Suppressor macrophage treated with lipopolysaccharide for 4 hours (primary cell): ENCODE measurements around the gene DNAH5.

Experiments used
- DNase-seq: peaks from one replicate; pipeline ENCODE4 v3.0.0-alpha.2; 2020

Gene DNAH5

DNA sequence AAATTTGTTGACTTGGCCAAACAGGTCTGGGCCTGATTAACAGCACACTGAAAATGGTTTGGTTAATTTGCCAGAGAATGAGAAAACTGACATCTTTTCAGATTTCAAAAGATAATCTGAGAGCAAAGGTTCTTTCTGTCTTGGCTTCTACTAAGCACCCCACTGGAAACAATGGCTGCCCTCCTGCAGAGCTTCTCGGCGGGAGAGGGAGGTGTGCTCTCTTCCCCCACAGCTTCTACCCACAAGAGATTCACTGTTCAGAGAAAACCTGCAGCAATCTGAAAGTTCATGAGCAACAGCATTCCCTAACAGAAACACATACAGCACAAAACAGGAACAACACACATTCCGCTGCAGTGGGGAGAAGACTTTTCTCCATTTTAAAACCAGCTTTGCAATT, 3.0 kb downstream of the DNAH5 start:
- no peak for DNase-seq

DNA sequence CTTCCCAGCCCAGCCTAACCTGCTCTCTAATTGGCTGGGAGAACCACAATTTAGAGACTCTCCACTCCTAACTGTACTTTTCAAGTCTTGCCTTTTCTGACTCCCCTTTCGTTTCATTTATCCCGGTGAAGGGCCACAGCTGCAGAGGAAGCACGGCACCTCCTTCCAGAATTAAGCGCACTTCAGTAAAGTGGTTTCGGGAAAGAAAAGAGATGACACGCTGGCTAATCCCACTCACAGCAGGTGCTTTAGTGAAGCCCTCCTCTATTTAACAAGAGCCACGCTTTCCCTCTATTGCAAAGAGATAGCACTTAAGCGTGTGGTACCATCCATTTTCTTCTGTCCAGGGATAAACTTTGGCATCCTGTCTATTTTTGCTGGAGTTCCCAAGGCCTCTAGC, 4.8 kb downstream of the DNAH5 start:
- DNase-seq = no peak

GRCh38 chr5:13934921-13935320, 9.6 kb downstream of the DNAH5 start:
- no peak for DNase-seq

GRCh38 chr5:13934125-13934524, 10.4 kb downstream of the DNAH5 start:
- DNase-seq = no peak

GRCh38 chr5:13932561-13932960, 11.9 kb downstream of the DNAH5 start:
- DNase-seq = no peak

DNA sequence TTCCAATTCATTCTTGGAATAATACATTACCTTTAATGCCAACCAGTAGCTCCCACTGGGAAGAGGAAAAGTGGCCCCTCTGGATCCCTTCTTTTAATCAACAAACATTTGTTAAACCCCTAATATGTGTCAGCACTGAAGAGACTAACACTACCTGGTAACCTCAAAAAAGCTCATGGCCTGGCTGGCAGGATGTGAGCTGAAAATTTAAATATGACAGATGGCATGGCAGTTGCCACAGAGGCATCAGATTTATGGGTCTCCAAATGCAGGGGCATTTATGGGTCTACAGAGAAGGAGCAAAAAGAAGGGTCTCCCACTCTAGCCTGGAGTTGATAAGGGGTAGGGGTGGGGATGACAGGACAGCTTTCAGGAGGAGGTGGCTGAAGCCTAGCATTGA, 12.5 kb downstream of the DNAH5 start:
- no peak for DNase-seq

- DNase-seq = no peak
Observed at GRCh38 chr5:13930541-13931171, 13.8 kb downstream of the DNAH5 start.

GRCh38 chr5:13926731-13927130, 17.8 kb downstream of the DNAH5 start:
- no peak for DNase-seq

- no peak for DNase-seq
Observed at GRCh38 chr5:13921578-13921977, 22.9 kb downstream of the DNAH5 start.

DNA sequence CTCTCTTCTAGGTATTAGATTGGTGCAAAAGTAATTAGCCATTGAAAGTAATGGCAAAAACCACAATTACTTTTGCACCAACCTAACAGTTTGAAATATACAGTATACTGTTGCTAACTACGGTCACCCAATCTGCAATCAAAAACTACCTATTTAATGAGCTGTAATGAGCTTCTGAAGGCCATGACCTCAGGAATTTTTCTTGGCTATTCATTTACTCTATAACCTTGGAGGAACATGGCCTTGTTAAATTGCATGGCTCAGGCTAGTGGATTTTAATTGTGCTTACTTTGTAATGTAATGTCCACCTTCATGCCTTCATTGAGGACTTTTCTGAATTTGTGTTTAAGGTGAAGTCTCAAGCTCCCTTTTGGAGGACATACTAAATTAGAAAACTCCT, 24.7 kb downstream of the DNAH5 start:
- no peak for DNase-seq

- DNase-seq = no peak
Observed at GRCh38 chr5:13919087-13919486, 25.4 kb downstream of the DNAH5 start.

- no peak for DNase-seq
Observed at GRCh38 chr5:13917061-13917460, 27.4 kb downstream of the DNAH5 start.

DNA sequence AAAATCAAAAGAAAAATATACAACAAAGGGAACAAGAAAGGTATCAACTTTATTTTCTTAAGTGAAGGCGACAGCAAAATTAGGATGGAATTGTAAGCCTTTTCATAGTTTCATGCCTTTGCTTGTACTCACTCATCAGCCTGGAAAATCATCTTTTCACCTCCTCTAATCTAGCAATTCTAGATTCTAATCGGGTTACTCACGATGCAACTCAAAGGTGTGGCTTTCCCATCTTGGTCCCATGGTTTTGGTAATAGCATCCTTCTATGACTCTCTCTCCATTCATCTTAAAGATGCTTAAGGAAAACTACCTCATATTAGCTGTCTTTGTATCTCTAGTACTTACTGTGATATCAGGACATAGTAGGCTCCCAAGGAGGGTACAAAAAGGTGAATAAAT, 30.5 kb downstream of the DNAH5 start:
- DNase-seq = no peak

DNA sequence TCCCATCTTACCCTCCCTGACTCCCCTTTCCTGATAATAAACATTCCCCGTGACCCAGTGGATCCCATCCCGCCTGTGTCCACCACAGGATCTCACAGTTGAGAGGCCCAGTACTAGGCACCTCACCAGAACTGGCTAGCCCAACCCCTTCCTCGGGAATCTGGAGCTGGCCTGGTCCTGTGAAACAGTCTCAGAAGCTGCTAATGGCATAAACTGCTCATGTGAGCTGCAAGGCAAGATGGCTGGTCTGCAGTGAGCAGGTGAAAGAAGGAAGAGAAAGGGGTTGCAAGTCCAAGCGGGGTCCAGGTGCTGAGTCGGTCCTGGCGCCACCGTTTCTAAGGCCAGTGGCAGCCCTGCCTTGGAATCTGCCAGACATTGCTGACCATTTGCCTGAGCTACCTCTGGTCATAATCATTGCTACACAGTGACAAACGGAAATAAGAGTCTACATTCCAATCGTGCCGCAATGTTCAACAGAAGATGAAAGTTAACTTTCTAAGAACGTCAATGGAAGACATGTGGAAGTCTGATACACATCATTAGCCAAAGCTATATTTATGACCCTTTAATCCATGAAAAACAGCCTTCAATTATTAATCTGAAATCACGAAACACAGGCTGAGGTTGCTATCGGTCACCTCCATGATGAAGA, 33.7 kb downstream of the DNAH5 start:
- DNase-seq = no peak

DNA sequence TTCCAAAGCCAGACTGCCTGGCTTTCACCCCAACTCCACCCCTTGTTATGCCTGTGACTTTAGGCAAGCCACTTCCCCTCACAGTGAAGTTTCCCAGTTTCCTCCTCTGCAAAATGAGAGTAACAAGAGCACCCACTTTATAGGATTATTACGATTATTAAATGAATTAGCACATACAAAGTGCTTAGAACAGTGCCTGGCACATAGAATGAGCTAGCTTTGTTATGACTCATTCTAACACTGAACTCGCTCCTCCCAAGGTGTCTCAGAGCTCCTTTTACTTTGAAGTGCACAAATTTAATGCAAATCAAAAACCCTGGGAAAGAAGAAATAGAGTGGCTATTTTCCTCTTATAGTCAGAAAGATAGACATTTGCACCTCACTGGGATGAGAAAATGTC, 34.3 kb downstream of the DNAH5 start:
- DNase-seq = no peak

GRCh38 chr5:13909271-13909670, 35.2 kb downstream of the DNAH5 start:
- no peak for DNase-seq

GRCh38 chr5:13898569-13898968, 45.9 kb downstream of the DNAH5 start:
- no peak for DNase-seq

DNA sequence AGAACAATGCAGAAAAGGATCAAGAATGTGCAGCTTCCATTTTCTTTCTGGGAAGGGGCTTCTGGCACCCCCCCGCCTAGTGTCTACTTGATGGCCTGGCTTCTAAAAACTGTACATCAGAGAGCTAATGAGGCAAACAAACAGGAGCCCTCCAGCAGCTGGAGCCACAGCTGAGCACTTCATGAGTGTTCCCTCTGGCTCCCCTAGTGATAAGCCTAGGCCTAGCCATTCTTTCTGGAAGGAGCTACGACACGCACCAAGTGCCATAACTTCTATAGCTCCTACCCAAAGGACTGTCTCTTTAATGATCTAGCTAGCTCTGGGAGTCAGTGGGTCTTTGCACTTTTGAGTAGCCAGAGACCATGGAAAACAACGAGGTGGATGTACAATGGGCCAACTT, 66.1 kb downstream of the DNAH5 start:
- DNase-seq = no peak

- DNase-seq = no peak
Observed at GRCh38 chr5:13866792-13867191, 77.7 kb downstream of the DNAH5 start.

GRCh38 chr5:13865312-13865711, 79.2 kb downstream of the DNAH5 start:
- DNase-seq = no peak

- DNase-seq = no peak
Observed at GRCh38 chr5:13860146-13860545, 84.3 kb downstream of the DNAH5 start.

GRCh38 chr5:13859270-13860065, 85.0 kb downstream of the DNAH5 start:
- no peak for DNase-seq

DNA sequence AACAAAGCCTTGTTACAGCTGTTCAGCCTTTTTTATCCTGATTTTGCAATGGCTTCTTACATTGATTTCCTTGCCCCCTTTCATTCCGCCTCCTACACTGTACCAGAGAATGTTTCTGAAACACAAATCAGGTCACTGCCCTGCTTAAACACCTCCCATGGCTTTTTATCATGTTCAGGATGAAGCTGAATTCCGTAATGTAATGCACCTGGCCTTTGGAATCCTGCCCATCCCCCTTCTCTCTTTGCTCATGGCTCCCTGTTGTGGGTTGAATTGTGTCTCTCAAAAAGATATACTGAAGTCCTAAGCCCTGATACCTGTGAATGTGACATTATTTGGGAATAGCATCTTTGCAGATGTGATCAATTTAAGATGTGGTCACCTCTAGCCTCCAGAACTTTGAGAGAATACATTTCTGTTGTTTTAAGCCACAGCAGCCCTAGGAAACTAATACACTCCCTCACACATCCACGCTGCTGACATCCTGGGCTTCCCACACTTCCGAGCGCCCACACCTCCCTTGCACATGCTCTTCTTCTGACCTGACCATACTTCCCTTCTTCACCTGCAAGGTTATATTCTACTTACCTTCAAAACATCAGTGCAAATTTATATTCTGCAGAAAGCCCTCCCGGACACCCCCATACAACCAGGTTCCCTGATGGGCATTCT, 101.2 kb downstream of the DNAH5 start:
- DNase-seq = no peak

- DNase-seq = no peak
Observed at GRCh38 chr5:13833440-13833839, 111.0 kb downstream of the DNAH5 start.
